Bladder microvascular endothelial cell (primary cell): ENCODE measurements around the gene CUTC. TPM values are rescaled to one million over a fixed set of nuclear protein-coding genes. Genes with fewer than 3 reads are reported as not detected.

ENCODE experiments used
- total RNA-seq: library from RNA; depleted of rRNA; stranded (reverse); fragments of >200 nt; gene quantifications from 2 replicates; pipeline ENCODE4 v1.2.3, GENCODE V29; 2014

The CUTC gene
- 14.4 and 21.4 TPM in 2 replicates for total RNA-seq

GRCh38 chr10:99732033-99732842, at the start of gene CUTC, which contains the start of gene COX15:
Gene CUTC (plus strand): TSS chr10:99732234. CDS start chr10:99732349, 115 bp downstream.
Gene COX15 (minus strand): TSS chr10:99732127. CDS start chr10:99732049, 78 bp downstream.

GRCh38 chr10:99782447-99783286, 50.6 kb downstream of the CUTC start, which contains the start of gene ABCC2:
Gene ABCC2 (plus strand): TSS chr10:99782640. CDS start chr10:99782845, 205 bp downstream.

Other genes starting within 250 kb of the CUTC start
- under 0.01 TPM in 1 of 2 replicates, not detected in the other for gene NKX2-3, start 199.3 kb upstream of the CUTC start, total RNA-seq
- gene SLC25A28, start 111.8 kb upstream of the CUTC start, total RNA-seq: 11.8 and 17.1 TPM in 2 replicates
- 8.6 and 21.1 TPM in 2 replicates for gene ENTPD7, start 72.7 kb upstream of the CUTC start, total RNA-seq
- 26.9 and 37.9 TPM in 2 replicates for gene COX15, start 107 bp upstream of the CUTC start, total RNA-seq
- 0.38 and 0.65 TPM in 2 replicates for gene ABCC2, start 50.4 kb downstream of the CUTC start, total RNA-seq